Measurements from ENCODE around the gene HES3.

The HES3 gene

DNA sequence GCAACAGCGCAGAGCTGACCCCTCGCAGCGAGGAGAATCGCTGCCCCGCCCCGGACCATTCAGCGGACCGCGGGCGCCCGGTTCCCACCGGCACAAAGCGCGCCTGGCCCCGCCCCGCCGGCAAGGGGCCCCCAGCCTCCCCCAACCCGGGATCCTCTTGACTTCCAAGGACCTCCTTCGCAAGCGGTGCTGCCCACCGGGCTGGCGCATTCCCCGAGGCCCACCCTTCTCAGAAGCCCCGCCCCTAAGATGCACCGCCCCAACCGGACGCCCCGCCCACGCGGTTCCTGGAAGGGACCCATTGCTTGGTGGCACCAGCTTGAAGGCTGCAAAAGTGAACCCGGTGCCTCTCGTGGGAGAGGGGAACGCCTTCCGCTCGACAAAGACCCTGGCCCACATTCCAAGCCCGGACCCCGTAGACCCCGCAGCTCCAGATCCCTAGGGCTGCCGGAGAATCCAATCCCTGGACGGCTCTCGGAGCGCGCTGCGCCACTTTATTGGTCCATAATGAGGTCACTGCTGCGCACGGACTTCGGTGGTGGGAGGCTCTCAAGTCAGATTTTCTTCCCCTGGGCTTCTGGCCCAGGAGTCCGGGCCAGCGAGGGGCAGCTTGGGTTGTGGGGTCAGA lies 2.0 kb downstream of the HES3 start:
- Histone ChIP-seq H3K4me1 (ENCODE audit: insufficient read depth, low read length) (peaks cover 49% of the 10 kb centered on the region), H2AFZ (ENCODE audit: low read depth, low read length) (no peak overlapping the region), H3K4me3 (ENCODE audit: low read length) (peak overlapping the region; percentile 56), H3K27me3 (ENCODE audit: insufficient read depth, low read length) (no peaks in the 10 kb centered on the region), H3K36me3 (ENCODE audit: insufficient read depth, low read length) (peaks cover 6% of the 10 kb centered on the region), H3K9me3 (ENCODE audit: low read length) (no peaks in the 10 kb centered on the region)

DNA sequence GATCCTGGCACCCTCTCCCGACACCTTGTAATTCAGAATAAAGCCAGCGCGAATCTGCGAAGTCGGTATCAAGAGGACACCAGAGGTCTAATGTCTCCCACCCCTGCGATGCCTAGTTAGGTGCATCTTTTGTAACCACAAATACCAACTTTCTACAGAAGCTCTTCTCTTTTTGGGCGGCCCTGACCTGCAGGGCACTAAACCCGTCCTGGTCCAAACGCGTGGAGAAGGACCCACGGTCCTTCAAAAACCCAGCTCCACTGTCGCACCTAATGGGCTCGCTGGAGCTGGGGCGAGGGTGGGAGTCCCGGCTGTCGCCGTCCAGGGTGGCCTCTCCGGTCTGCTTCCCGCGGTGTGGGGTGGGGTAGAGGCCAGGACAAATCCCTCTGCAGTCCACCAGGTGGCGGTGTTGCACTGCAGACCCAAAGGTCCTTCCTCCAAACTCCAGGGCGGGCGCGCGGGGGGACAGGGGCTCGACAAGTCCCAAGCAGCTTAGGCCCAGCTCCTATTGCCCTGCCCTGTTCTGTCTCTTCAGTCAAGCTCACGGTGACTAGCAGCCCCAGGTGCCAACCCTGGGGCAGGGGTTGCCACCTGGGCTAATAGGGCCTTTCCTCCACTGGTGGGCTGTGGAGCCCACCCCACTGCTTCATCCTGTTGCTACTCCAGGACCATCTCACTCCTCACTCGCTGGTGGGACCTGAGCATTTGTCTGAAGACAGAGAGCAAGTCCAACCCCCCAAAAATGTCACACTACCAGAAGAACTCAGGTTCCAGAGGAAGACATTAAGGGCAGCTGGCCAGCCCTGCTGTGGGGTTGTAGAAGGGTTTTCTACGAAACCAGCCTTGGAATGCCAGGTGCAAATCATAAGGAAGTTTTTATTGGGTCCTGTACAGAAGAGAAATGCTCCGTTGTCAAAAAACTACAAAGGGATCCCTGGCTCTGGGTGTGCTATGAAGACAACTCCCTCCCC lies 2.8 kb downstream of the HES3 start:
- H3K4me3 ChIP-seq (ENCODE audit: low read length), result peak overlapping the region; percentile 56

DNA sequence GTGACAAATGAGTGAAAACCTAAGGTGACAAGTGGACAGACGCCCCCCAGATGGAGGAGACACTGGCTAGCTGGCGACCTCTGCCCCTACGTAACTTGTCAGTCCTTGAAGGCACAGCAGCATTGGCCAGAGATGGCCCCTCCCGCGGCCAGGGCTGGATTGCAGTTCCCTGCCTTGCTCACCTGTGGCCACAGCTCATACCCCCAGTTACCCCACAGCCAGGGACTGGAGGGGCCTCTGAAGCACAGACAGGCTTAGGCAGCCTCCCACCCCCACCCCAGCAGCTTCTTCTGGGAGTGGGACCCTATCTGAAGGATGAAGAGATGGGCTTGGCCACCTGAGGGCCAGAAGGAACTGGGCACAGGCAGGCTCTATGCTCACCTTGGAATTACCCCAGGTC lies 3.7 kb downstream of the HES3 start:
- Histone ChIP-seq H3K27me3 (ENCODE audit: insufficient read depth, low read length) (no peaks in the 10 kb centered on the region), H3K9me3 (ENCODE audit: low read length) (no peaks in the 10 kb centered on the region), H3K36me3 (ENCODE audit: insufficient read depth, low read length) (peaks cover 6% of the 10 kb centered on the region)

More for the DNA sequence above, 2.8 kb downstream of the HES3 start:
- peaks cover 41% of the 10 kb centered on the region for H3K4me1 ChIP-seq (ENCODE audit: insufficient read depth, low read length)
- no peaks in the 10 kb centered on the region for H3K9me3 ChIP-seq (ENCODE audit: low read length)
- H3K27me3 ChIP-seq (ENCODE audit: insufficient read depth, low read length), result no peaks in the 10 kb centered on the region
- H2AFZ ChIP-seq (ENCODE audit: low read depth, low read length), result no peak overlapping the region
- H3K36me3 ChIP-seq (ENCODE audit: insufficient read depth, low read length), result peaks cover 6% of the 10 kb centered on the region

DNA sequence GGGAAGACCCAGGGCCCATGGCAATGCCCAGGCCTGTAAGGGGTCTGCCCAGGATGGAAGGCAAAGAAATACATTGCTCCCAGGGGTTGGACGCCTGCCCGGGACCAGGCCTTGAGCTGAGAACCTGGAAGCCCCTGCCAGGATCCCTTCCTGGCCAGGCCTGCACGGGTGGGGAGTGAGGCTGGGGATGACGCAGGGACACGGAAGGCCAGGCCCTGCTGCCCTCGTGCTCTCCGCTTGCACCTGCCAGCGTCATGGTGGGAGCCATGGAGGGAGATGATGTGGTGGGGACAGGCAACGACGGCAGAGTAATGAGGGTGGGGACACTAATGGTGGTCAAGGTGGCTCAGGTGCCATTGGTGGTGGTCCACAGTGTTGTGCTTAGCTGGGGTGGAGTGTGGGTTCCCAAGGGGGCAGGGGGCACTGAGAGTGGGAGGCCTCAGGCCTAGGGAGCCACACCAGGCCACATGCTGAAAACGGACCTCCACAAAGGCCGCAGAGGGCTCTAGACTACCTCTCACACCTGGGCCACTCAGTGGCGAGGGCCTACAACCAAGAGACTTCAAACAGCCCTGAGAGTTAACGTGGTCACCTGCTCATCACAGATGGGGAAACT lies 4.3 kb downstream of the HES3 start:
- Histone ChIP-seq H2AFZ (ENCODE audit: low read depth, low read length) (no peak overlapping the region), H3K4me3 (ENCODE audit: low read length) (no peak overlapping the region), H3K4me1 (ENCODE audit: insufficient read depth, low read length) (peaks cover 31% of the 10 kb centered on the region), H3K9me3 (ENCODE audit: low read length) (no peaks in the 10 kb centered on the region), H3K36me3 (ENCODE audit: insufficient read depth, low read length) (peaks cover 9% of the 10 kb centered on the region), H3K27me3 (ENCODE audit: insufficient read depth, low read length) (no peaks in the 10 kb centered on the region)

More for the DNA sequence above, 3.7 kb downstream of the HES3 start:
- Histone ChIP-seq H3K4me1 (ENCODE audit: insufficient read depth, low read length) (peaks cover 37% of the 10 kb centered on the region), H3K4me3 (ENCODE audit: low read length) (no peak overlapping the region), H2AFZ (ENCODE audit: low read depth, low read length) (no peak overlapping the region)

DNA sequence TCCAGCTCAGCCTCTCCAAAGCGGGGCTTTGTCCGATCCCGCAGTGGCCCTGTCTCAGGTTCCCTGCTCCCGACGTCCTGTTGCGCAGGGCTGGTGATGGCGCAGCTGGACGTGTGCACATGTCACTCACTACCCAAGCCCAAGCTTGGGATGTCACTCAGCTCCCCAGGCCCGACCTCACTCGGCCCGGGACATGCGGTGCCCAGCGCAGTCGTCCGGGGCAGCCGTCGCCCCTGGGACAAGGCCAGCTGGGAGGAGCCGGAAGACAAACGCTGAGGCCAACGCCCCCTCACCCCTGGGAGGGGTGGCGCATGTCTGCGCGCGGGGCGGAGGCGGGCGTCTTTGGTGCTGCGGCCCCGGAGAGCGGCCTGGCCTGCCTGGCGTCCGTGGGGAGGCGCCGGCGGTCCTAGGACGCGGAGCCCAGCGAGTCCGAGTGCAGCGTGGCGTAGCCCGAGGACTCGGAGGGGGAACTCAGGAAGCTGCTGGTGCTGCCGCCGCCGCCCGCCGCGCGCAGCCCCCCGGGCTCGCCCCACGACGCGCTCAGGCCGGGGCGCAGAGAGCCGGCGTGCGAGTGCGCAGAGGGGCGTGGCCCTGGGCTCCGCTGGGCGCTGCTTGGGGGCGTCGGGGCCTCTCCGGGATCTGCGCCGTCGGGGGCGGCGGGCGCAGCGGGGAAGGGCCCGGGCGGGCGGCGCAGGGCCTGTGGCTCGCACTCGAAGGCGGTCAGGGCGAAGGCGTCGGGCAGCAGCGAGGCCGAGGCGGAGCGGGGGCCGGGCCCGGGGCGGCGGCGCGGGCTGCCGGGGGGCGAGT lies 5.2 kb downstream of the HES3 start:
- H3K4me1 ChIP-seq (ENCODE audit: insufficient read depth, low read length), result peaks cover 22% of the 10 kb centered on the region
- H3K27me3 ChIP-seq (ENCODE audit: insufficient read depth, low read length), result no peaks in the 10 kb centered on the region
- no peak overlapping the region for H2AFZ ChIP-seq (ENCODE audit: low read depth, low read length)
- H3K4me3 ChIP-seq (ENCODE audit: low read length), result no peak overlapping the region
- no peaks in the 10 kb centered on the region for H3K9me3 ChIP-seq (ENCODE audit: low read length)
- H3K36me3 ChIP-seq (ENCODE audit: insufficient read depth, low read length), result peaks cover 18% of the 10 kb centered on the region

DNA sequence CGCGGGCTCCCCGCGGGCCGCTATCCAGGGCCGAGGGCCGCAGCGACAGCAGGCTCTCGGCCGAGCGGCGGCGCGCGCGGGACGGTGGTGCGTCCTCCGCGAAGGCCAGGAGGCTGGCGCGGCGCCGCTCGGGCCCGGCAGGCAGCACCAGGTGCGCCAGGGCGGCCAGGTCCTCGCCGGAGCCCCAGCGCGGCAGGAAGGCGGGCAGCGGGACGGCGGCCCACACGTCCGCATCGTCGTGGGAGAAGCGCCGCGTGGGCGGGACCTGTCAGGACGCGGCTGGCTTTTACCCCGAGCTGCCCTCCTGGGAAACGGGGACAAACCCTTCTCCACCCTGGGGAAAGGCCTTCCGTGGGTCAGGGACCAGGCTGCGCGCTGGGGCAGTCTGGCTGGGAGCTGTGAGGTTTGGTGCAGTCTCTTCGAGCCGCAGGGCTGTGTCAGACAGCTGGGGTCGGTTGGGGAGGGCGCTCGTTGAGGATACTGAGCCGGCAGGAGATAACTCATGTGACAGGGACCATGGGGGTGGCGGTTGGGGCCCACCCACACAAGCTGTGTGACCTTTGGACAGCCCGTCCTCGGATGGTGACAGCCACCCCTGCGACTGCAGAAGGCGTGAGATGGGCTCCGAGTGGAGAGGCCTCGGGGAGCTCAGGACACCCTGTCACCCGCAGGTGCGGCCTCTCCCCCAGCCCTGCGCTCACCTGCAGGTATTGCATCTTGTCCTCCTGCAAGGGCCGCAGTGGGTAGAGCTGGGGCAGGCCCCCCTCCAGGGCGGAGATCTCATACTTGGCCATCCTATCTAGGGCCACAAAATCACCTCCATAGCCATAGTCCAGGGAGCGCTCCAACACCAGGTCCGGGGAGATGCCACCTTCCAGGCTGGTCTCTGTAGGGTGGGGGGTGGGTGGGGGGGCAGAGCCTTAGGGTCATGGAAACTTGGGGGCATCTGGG lies 6.0 kb downstream of the HES3 start:
- H3K4me1 ChIP-seq (ENCODE audit: insufficient read depth, low read length), result peaks cover 17% of the 10 kb centered on the region
- H2AFZ ChIP-seq (ENCODE audit: low read depth, low read length), result no peak overlapping the region
- no peaks in the 10 kb centered on the region for H3K27me3 ChIP-seq (ENCODE audit: insufficient read depth, low read length)
- no peaks in the 10 kb centered on the region for H3K9me3 ChIP-seq (ENCODE audit: low read length)
- H3K4me3 ChIP-seq (ENCODE audit: low read length), result no peak overlapping the region
- H3K36me3 ChIP-seq (ENCODE audit: insufficient read depth, low read length), result peaks cover 24% of the 10 kb centered on the region

DNA sequence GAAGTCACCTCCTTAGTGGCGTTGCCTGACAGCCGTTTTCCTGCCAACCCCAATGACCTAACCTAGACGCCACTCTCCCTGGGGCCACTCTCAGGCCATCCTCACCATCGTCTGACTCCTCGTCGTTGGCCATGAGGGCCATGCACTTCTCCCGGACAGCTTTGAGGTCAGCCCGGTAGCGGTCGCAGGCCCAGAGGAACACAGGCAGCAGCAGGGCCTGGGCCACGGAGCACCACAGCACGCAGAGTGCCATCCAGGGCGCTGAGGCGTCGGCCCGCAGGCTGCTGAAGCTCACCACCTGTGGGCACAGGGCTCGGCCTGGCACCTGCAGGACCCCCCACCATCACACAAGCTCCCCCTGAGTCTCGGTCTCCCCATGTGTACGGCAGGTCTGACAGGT lies 7.3 kb downstream of the HES3 start:
- Histone ChIP-seq H3K27me3 (ENCODE audit: insufficient read depth, low read length) (no peaks in the 10 kb centered on the region), H3K4me1 (ENCODE audit: insufficient read depth, low read length) (peaks cover 16% of the 10 kb centered on the region), H3K36me3 (ENCODE audit: insufficient read depth, low read length) (peaks cover 24% of the 10 kb centered on the region), H3K9me3 (ENCODE audit: low read length) (no peaks in the 10 kb centered on the region), H3K4me3 (ENCODE audit: low read length) (no peak overlapping the region), H2AFZ (ENCODE audit: low read depth, low read length) (no peak overlapping the region)

DNA sequence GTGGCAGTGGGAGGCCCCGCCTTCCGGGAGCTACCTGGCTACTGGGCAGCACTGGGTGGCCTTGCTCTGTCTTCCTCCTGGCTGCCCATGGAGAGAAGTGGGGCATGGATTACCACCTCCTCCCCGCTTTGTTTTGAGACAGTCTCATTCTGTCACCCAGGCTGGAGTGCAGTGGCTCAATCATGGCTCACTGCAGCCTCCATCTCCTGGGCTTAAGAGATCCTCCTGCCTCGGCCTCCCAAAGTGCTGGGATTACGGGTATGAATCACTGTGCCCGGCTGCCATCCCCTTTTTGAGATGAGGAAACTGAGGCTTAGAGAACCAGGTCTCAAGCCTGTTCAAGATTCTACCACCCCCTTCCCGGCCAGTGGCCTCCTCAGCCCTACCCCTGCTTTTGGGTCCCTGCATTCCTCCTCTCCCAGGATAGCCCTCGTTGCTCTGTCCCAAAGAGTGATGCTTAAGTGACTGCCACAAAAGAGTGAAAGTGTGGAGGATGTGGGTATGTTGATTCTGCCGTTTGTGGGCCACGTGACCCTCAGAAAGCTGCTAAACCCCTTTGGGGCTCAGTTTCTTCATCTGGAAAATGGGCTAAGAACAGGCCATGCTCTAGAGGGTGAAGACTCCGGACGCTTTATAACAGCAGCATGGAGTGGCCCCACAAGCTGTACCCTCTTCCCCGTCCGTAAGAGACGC lies 7.8 kb downstream of the HES3 start:
- H3K36me3 ChIP-seq (ENCODE audit: insufficient read depth, low read length), result peaks cover 24% of the 10 kb centered on the region
- H2AFZ ChIP-seq (ENCODE audit: low read depth, low read length), result no peak overlapping the region
- peaks cover 10% of the 10 kb centered on the region for H3K4me1 ChIP-seq (ENCODE audit: insufficient read depth, low read length)
- no peaks in the 10 kb centered on the region for H3K9me3 ChIP-seq (ENCODE audit: low read length)
- no peaks in the 10 kb centered on the region for H3K27me3 ChIP-seq (ENCODE audit: insufficient read depth, low read length)
- H3K4me3 ChIP-seq (ENCODE audit: low read length), result no peak overlapping the region

DNA sequence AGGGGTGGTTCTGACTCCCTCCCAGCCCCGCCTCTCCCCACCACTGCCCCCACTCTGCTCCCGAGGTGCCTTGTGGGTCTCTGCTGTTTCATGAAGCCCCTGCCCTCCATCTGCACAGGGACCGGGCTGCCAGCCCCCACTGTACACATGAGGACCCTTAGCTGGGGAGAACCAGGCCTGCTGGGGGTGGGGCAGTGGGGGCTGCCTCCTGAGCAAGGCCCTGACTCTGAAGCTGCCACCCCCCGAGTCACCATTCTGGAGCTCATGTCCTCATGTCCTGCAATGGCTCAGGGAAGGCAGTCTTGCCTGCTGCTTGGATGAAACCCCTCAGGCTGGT lies 8.4 kb downstream of the HES3 start:
- H3K9me3 ChIP-seq (ENCODE audit: low read length), result no peaks in the 10 kb centered on the region
- no peak overlapping the region for H3K4me3 ChIP-seq (ENCODE audit: low read length)
- H3K36me3 ChIP-seq (ENCODE audit: insufficient read depth, low read length), result peaks cover 24% of the 10 kb centered on the region
- no peak overlapping the region for H2AFZ ChIP-seq (ENCODE audit: low read depth, low read length)
- H3K4me1 ChIP-seq (ENCODE audit: insufficient read depth, low read length), result peaks cover 5% of the 10 kb centered on the region
- no peaks in the 10 kb centered on the region for H3K27me3 ChIP-seq (ENCODE audit: insufficient read depth, low read length)

DNA sequence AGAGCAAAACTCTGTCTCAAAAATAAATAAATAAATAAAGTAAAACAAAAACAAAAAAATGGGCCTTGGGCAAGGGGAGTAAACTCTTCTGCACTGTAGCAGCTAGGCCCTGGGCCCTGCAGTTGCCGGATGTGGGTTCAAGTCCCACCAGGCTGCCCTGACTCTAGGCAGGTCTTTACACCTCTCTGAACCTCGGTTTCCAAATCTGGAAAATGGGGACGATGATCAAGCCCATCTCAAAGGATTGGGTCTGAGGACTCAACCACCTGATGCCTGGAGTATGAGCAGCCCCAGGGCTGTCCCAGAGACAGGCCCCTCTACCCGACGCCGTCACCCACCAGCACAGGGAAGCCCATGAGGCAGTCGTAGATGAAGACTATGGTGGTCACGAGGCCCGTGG lies 9.4 kb downstream of the HES3 start:
- Histone ChIP-seq H2AFZ (ENCODE audit: low read depth, low read length) (no peak overlapping the region), H3K27me3 (ENCODE audit: insufficient read depth, low read length) (no peaks in the 10 kb centered on the region), H3K36me3 (ENCODE audit: insufficient read depth, low read length) (peaks cover 24% of the 10 kb centered on the region), H3K4me3 (ENCODE audit: low read length) (no peak overlapping the region), H3K9me3 (ENCODE audit: low read length) (no peaks in the 10 kb centered on the region), H3K4me1 (ENCODE audit: insufficient read depth, low read length) (no peaks in the 10 kb centered on the region)

DNA sequence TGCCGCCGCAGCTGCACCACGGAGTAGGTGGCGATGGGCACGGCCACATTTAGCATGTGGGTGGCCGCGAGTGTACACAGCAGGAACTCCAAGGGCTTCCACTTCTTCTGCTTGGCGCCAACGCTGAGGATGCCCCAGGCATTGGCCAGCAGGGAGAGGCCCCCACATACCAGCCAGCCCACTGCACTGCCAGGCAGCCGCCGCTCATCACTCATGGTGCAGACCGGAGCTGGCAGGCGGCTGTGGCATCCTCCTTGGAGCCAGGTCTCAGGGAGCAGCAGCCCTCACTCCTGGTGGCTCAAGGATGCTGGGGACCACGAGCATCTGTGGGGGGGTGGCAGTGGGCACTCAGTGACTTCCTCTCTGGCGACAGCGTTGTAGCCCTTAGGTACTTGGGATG lies 10.7 kb downstream of the HES3 start:
- no peaks in the 10 kb centered on the region for H3K27me3 ChIP-seq (ENCODE audit: insufficient read depth, low read length)
- no peak overlapping the region for H2AFZ ChIP-seq (ENCODE audit: low read depth, low read length)

More for the DNA sequence above, 10.7 kb downstream of the HES3 start:
- Histone ChIP-seq H3K36me3 (ENCODE audit: insufficient read depth, low read length) (peaks cover 22% of the 10 kb centered on the region), H3K9me3 (ENCODE audit: low read length) (no peaks in the 10 kb centered on the region), H3K4me3 (ENCODE audit: low read length) (no peak overlapping the region), H3K4me1 (ENCODE audit: insufficient read depth, low read length) (peaks cover 4% of the 10 kb centered on the region)
